Ectodermal cell (in vitro differentiated cells): ENCODE results near the gene MEIS1.

ENCODE experiments used
- H3K27ac ChIP-seq: 2 replicates; pipeline ENCODE4 v1.7.0; 2013; ENCODE audit warnings: mild to moderate bottlenecking, low read depth, low read length; ENCODE audit not compliant: insufficient read depth, poor library complexity, severe bottlenecking
- H3K27me3 ChIP-seq: 2 replicates; pipeline ENCODE4 v1.7.0; 2013; ENCODE audit warnings: mild to moderate bottlenecking, low read length; ENCODE audit not compliant: insufficient read depth, control insufficient read depth, poor library complexity, severe bottlenecking
- H3K36me3 ChIP-seq: one replicate; pipeline ENCODE4 v1.7.0; 2013; ENCODE audit warnings: low read length; ENCODE audit not compliant: control insufficient read depth, insufficient read depth
- H3K4me1 ChIP-seq: one replicate; pipeline ENCODE4 v1.7.0; 2013; ENCODE audit warnings: low read length; ENCODE audit not compliant: control insufficient read depth, insufficient read depth
- H3K4me3 ChIP-seq: 2 replicates; pipeline ENCODE4 v1.7.0; 2013; ENCODE audit warnings: low read depth, low read length, control low read depth; ENCODE audit not compliant: insufficient read depth
- H3K9me3 ChIP-seq: 2 replicates; pipeline ENCODE4 v1.7.0; 2013; ENCODE audit warnings: mild to moderate bottlenecking, low read length, moderate library complexity; ENCODE audit not compliant: control insufficient read depth
- WGBS, 2 experiments: methylation state at CpG; one replicate each; pipeline ENCODE4 v1.1.7; 2013; ENCODE audit warnings: missing lambda C conversion rate in 2 of 2; 5-methylcytosine and 5-hydroxymethylcytosine counted together

Gene MEIS1

GRCh38 chr2:66580166-66581049, 145.5 kb downstream of the MEIS1 start:
- Histone ChIP-seq H3K27ac (no peak overlapping the region), H3K4me3 (peak overlapping the region; percentile 35), H3K27me3 (peaks cover 89% of the 10 kb centered on the region), H3K9me3 (no peaks in the 10 kb centered on the region), H3K4me1 (peaks cover 9% of the 10 kb centered on the region), H3K36me3 (no peaks in the 10 kb centered on the region)
- 3 to 4% methylated on average over 4 to 6 of the region's 10 CpGs for WGBS, 2 experiments

GRCh38 chr2:66581339-66582103, 146.6 kb downstream of the MEIS1 start:
- 0 to 1% methylated on average over 57 of the region's 57 CpGs for WGBS, 2 experiments
- peaks cover 79% of the 10 kb centered on the region for H3K27me3 ChIP-seq

GRCh38 chr2:66582104-66582986, 147.4 kb downstream of the MEIS1 start:
- H3K4me1 ChIP-seq: peaks cover 9% of the 10 kb centered on the region
- H3K27me3 ChIP-seq: peaks cover 71% of the 10 kb centered on the region
- no peaks in the 10 kb centered on the region for H3K36me3 ChIP-seq
- no peaks in the 10 kb centered on the region for H3K9me3 ChIP-seq
- H3K27ac ChIP-seq: no peak overlapping the region
- peak overlapping the region; percentile 35 for H3K4me3 ChIP-seq
- 3 to 5% methylated on average over 32 to 34 of the region's 36 CpGs for WGBS, 2 experiments

More at GRCh38 chr2:66581339-66582103, 146.6 kb downstream of the MEIS1 start:
- H3K4me3 ChIP-seq: peak overlapping the region; percentile 35
- no peaks in the 10 kb centered on the region for H3K9me3 ChIP-seq
- no peak overlapping the region for H3K27ac ChIP-seq
- peaks cover 9% of the 10 kb centered on the region for H3K4me1 ChIP-seq
- H3K36me3 ChIP-seq: no peaks in the 10 kb centered on the region

DNA sequence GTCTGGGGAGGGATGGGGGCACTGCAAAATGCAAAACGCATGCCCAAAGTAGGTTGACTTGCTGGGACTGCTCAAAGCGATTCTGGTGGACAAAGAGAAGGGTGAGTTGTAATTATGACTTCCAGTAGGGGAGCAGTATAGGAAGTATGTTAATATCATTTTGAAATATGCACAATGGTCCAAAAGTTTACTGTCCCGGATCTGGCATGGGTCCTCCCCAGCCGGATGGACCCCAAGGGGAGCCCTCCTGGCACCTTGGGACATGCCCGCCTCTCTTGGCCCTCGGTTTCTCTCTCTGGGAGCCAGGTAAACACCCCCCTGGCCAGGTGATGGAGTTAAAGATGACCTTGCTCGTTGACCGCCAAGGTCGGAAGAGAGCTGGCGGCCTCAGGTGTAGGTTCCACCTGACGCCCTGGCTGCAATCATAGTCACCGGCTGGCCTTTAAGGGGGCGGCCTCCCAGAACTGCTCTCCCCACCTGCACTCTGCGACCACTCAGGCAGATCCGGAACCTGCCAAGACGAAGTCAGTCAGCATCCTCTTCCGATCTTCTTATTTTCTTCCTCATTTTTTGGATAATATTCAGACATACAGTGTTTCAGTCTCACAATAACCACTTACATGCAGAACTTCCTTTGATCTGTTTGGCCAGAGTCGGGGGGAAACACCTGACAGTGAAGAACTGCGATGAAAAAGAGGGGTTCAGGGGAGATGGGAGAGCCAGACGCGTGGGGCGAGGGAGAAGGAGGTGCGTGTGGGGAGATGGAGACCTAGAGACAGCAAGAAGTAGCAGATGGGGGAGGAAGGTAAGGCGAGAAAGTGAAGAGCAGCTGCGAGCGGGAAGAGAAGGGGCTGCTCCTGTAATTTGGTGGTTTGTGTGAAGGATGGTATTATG, 148.3 kb downstream of the MEIS1 start:
- Histone ChIP-seq H3K4me1 (peaks cover 9% of the 10 kb centered on the region), H3K27me3 (peaks cover 62% of the 10 kb centered on the region), H3K4me3 (no peak overlapping the region), H3K36me3 (no peaks in the 10 kb centered on the region), H3K9me3 (no peaks in the 10 kb centered on the region), H3K27ac (no peak overlapping the region)
- 10 to 11% methylated on average over 26 of the region's 26 CpGs for WGBS, 2 experiments

DNA sequence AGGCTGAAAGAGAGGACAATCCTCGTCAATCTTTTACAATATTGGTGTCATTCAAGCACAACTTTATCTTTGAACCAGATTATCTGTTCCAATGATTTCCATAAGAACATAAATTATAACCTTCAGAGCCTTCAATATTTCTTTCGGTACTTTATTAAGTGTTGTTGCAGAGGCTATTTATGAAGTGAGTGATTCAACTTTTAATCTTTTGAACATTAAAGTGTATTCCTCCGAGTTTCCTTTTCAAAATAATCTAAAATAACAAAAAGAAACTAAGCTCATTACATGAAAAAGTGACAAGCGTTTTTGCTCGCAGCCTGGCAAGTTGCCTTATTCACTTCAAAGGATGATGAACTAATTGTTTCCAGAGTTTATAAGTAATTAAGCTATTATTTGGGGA, 149.0 kb downstream of the MEIS1 start:
- Histone ChIP-seq H3K4me1 (peaks cover 5% of the 10 kb centered on the region), H3K36me3 (no peaks in the 10 kb centered on the region), H3K27me3 (peaks cover 56% of the 10 kb centered on the region), H3K9me3 (no peaks in the 10 kb centered on the region), H3K4me3 (no peak overlapping the region), H3K27ac (no peak overlapping the region)
- WGBS, 2 experiments: 26 to 30% methylated on average over 2 to 4 of the region's 5 CpGs

- Histone ChIP-seq H3K36me3 (no peaks in the 10 kb centered on the region), H3K27me3 (peaks cover 39% of the 10 kb centered on the region), H3K4me1 (no peaks in the 10 kb centered on the region), H3K4me3 (no peak overlapping the region), H3K27ac (no peak overlapping the region), H3K9me3 (no peaks in the 10 kb centered on the region)
- WGBS, 2 experiments: 83 to 86% methylated on average over 6 of the region's 6 CpGs
Observed at GRCh38 chr2:66585587-66585986, 150.7 kb downstream of the MEIS1 start.

DNA sequence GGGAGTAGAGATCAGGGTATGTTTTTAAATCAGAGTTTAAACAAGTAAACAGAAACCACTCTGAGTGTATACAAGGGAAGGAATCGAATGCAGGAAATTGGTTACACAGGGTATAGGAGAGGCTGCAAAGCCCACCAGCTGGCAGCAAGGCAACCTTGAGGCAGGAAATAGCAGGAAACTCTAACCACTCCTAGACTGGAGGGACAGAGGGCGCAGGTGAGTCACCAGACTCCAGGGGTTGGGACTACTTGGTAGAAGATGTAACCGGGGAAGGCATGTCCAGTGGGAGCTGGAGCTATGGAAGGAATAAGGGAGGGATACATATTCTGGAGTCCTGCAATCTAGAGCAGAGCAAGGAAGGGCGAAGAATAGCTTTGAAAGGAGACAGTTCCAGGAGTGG, 152.3 kb downstream of the MEIS1 start:
- Histone ChIP-seq H3K27me3 (peaks cover 22% of the 10 kb centered on the region), H3K9me3 (no peaks in the 10 kb centered on the region), H3K4me1 (no peaks in the 10 kb centered on the region), H3K4me3 (no peak overlapping the region), H3K36me3 (no peaks in the 10 kb centered on the region), H3K27ac (no peak overlapping the region)
- WGBS, 2 experiments: 62 to 73% methylated on average over 4 of the region's 4 CpGs

GRCh38 chr2:66594001-66594400, 159.1 kb downstream of the MEIS1 start:
- Histone ChIP-seq H3K27ac (no peak overlapping the region), H3K4me1 (no peaks in the 10 kb centered on the region), H3K4me3 (no peak overlapping the region), H3K9me3 (no peaks in the 10 kb centered on the region), H3K27me3 (no peaks in the 10 kb centered on the region), H3K36me3 (no peaks in the 10 kb centered on the region)

- no peak overlapping the region for H3K27ac ChIP-seq
- H3K9me3 ChIP-seq: no peaks in the 10 kb centered on the region
- H3K4me3 ChIP-seq: no peak overlapping the region
- no peaks in the 10 kb centered on the region for H3K27me3 ChIP-seq
- H3K4me1 ChIP-seq: no peaks in the 10 kb centered on the region
- 89 to 98% methylated on average over 2 of the region's 2 CpGs for WGBS, 2 experiments
- H3K36me3 ChIP-seq: no peaks in the 10 kb centered on the region
Observed at GRCh38 chr2:66595556-66595955, 160.6 kb downstream of the MEIS1 start.
